Lower leg skin (tissue), 4 donors: ENCODE data around the gene PLEKHO1. TPM values are rescaled to one million over a fixed set of nuclear protein-coding genes. Genes with fewer than 3 reads are reported as not detected.
A peak's percentile ranks its signal among the peaks of the same experiment; 100 is the strongest.

ENCODE experiments used
- DNase-seq, 2 donors: peaks; one replicate each; pipeline ENCODE4 v3.0.0-alpha.2; 2019; ENCODE audit warnings: low spot score in 2 of 2
- H3K4me3 ChIP-seq: fragments of 200-600 bp; sonication (generic); 2 replicates; pipeline ENCODE4 v1.5.1; 2017; ENCODE audit warnings: mild to moderate bottlenecking, low read depth; ENCODE audit not compliant: poor library complexity, severe bottlenecking
- CTCF ChIP-seq, 3 donors: fragments of 450-650 bp; IDR thresholded peaks; one replicate each; pipeline ENCODE4 v1.5.1; 2016; ENCODE audit warnings: antibody characterized with exemption in 3 of 3, mild to moderate bottlenecking in 3 of 3, moderate library complexity in 2 of 3
- POLR2A ChIP-seq, 2 donors: fragments of 450-650 bp; IDR thresholded peaks; one replicate each; pipeline ENCODE4 v1.6.1; 2016 to 2017; ENCODE audit warnings: antibody characterized with exemption in 2 of 2, mild to moderate bottlenecking in 1 of 2, moderate library complexity in 1 of 2
- WGBS, 2 donors: methylation state at CpG; one replicate each; pipeline ENCODE4 v1.1.5; 2018; 5-methylcytosine and 5-hydroxymethylcytosine counted together
- intact Hi-C: fragments of 100-400 bp; cut with DNase I; formaldehyde crosslinking; loops from one replicate; pipeline ENCODE4 v1.15.0; 2023; ENCODE audit warnings: low total_unique reads
- total RNA-seq, 4 donors: library from RNA; depleted of rRNA; stranded (reverse); fragments of >200 nt; gene quantifications; one replicate each; pipeline ENCODE4 v1.1.0, GENCODE V29; 2016

Gene PLEKHO1
- total RNA-seq, 4 donors from 2014 or later = 8.7 to 15.4 (median 11.4) TPM

GRCh38 chr1:150162862-150163706, 13.4 kb downstream of the PLEKHO1 start:
- intact Hi-C loops = no loop called here
- DNase-seq = peak; percentile 91 to 95
- WGBS, 2 donors = 4 to 7% methylated on average over 14 of the region's 14 CpGs
- no peak for TF ChIP-seq CTCF (IDR thresholded peaks at IDR 0.05)
- no peak for TF ChIP-seq POLR2A (IDR thresholded peaks at IDR 0.05)
- no peak overlapping the region for H3K4me3 ChIP-seq

GRCh38 chr1:150164224-150164623, 14.5 kb downstream of the PLEKHO1 start:
- 78 to 91% methylated on average over 5 of the region's 5 CpGs for WGBS, 2 donors
- intact Hi-C loops = no loop called here
- no peak overlapping the region for H3K4me3 ChIP-seq
- no peak for DNase-seq
- TF ChIP-seq POLR2A (IDR thresholded peaks at IDR 0.05) = no peak
- no peak for TF ChIP-seq CTCF (IDR thresholded peaks at IDR 0.05)

- intact Hi-C loops = no loop called here
Measured at GRCh38 chr1:150164779-150165178, 15.1 kb downstream of the PLEKHO1 start.

GRCh38 chr1:150165622-150166612, 16.2 kb downstream of the PLEKHO1 start:
- intact Hi-C loops = no loop called here
- H3K4me3 ChIP-seq = no peak overlapping the region
- DNase-seq = no peak
- 73 to 80% methylated on average over 14 of the region's 14 CpGs for WGBS, 2 donors
- TF ChIP-seq POLR2A (IDR thresholded peaks at IDR 0.05) = no peak
- no peak for TF ChIP-seq CTCF (IDR thresholded peaks at IDR 0.05)

More at GRCh38 chr1:150164779-150165178, 15.1 kb downstream of the PLEKHO1 start:
- WGBS, 2 donors = 94% methylated on average over 5 of the region's 5 CpGs
- TF ChIP-seq CTCF (IDR thresholded peaks at IDR 0.05) (no peak), POLR2A (IDR thresholded peaks at IDR 0.05) (no peak)
- no peak for DNase-seq
- H3K4me3 ChIP-seq = no peak overlapping the region

- 19 to 28% methylated on average over 6 of the region's 6 CpGs for WGBS, 2 donors
- H3K4me3 ChIP-seq = no peak overlapping the region
- intact Hi-C loops = no loop called here
- peak in 1 of 2 donors; percentile 92 for DNase-seq
- TF ChIP-seq POLR2A (IDR thresholded peaks at IDR 0.05) (no peak), CTCF (IDR thresholded peaks at IDR 0.05) (no peak)
Measured at GRCh38 chr1:150168960-150169601, 19.4 kb downstream of the PLEKHO1 start.
